Prostate gland (tissue), 2 donors: ENCODE measurements around the gene DHRS7B. TPM values are rescaled to one million over a fixed set of nuclear protein-coding genes. Genes with fewer than 3 reads are reported as not detected.

ENCODE experiments used
- DNase-seq: peaks from one replicate; pipeline ENCODE4 v3.0.0-alpha.2; 2019; ENCODE audit warnings: low spot score
- H3K27ac ChIP-seq, 2 donors: fragments of 200-600 bp; sonication (generic); 2 replicates each; pipeline ENCODE4 v1.5.1; 2017 to 2019
- H3K27me3 ChIP-seq: fragments of 200-600 bp; sonication (generic); replicated peaks from 2 replicates; pipeline ENCODE4 v1.5.1; 2019; ENCODE audit not compliant: insufficient read depth
- H3K36me3 ChIP-seq, 2 donors: fragments of 200-600 bp; sonication (generic); 1 replicate in 1 of 2; 2 replicates in 1 of 2; pipeline versions ENCODE4 v1.5.1 to v1.8.1; 2017 to 2019
- H3K4me1 ChIP-seq: fragments of 200-600 bp; sonication (generic); replicated peaks from 2 replicates; pipeline ENCODE4 v1.5.1; 2019
- H3K4me3 ChIP-seq, 2 donors: fragments of 200-600 bp; sonication (generic); 2 replicates each; pipeline ENCODE4 v1.5.1; 2017 to 2019
- H3K9me3 ChIP-seq: fragments of 200-600 bp; sonication (generic); 2 replicates; pipeline ENCODE4 v1.5.1; 2017
- POLR2A ChIP-seq: fragments of 450-650 bp; IDR thresholded peaks from one replicate; pipeline ENCODE4 v1.6.1; 2016; ENCODE audit warnings: antibody characterized with exemption, mild to moderate bottlenecking
- POLR2AphosphoS5 ChIP-seq: sonication (generic); formaldehyde crosslinking; IDR thresholded peaks from one replicate; pipeline ENCODE4 v1.6.1; 2017; ENCODE audit warnings: antibody characterized with exemption
- WGBS: methylation state at CpG from one replicate; pipeline ENCODE4 v1.1.5; 2018; 5-methylcytosine and 5-hydroxymethylcytosine counted together
- intact Hi-C: fragments of 100-400 bp; cut with DNase I; formaldehyde crosslinking; loops from one replicate; pipeline ENCODE4 v1.14.2; 2022
- total RNA-seq, 2 donors: library from RNA; depleted of rRNA; stranded (reverse); fragments of >200 nt; gene quantifications; one replicate each; pipeline ENCODE4 v1.1.0, GENCODE V29; 2016
- TF ChIP-seq, protein P1 (sequence below), 4 experiments: fragments of 200-600 bp in 2 of 4; fragments of 450-650 bp in 2 of 4; sonication (generic) in 2 of 4; IDR thresholded peaks; 1 replicate in 3 of 4; 2 replicates in 1 of 4; pipeline ENCODE4 v1.5.1; 2016 to 2019; ENCODE audit warnings: antibody characterized with exemption in 4 of 4, mild to moderate bottlenecking in 2 of 4, moderate library complexity in 2 of 4

DHRS7B gene
- total RNA-seq, 2 donors from 2014 or later: 52.1 to 67.5 TPM

DNA sequence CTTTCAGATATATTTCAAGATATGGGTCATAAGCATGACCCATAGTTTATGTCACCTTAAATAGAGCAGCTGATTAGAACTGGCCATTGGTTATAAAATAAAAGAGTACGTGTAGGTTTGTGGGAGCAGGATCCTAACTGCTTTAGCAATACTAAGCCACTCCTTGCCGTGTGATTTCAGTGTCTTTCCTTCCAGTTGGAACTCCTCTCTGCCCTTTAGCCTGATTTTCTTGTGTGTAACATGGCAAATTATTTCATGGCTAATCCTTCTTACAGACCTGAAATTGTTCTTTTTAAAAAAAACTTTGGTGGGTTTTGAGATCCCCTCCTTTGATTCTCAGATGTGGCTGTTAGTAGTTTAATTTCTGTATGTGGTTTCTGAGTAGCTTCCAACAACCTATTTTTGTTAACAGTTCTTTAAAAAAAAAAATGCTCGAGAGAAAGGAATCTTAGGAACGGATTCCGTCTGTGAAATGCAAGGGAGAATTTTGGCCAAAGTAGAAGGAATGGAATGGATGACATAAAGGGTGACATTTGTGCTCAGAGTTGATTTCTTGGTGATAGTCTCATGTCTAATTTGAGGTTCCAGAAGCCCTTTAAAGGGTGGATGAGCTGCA lies 39.9 kb downstream of the DHRS7B start:
- H3K27ac ChIP-seq: no peak overlapping the region
- no peaks in the 10 kb centered on the region for H3K9me3 ChIP-seq
- H3K4me1 ChIP-seq: peaks cover 5% of the 10 kb centered on the region
- TF ChIP-seq, protein P1, sequence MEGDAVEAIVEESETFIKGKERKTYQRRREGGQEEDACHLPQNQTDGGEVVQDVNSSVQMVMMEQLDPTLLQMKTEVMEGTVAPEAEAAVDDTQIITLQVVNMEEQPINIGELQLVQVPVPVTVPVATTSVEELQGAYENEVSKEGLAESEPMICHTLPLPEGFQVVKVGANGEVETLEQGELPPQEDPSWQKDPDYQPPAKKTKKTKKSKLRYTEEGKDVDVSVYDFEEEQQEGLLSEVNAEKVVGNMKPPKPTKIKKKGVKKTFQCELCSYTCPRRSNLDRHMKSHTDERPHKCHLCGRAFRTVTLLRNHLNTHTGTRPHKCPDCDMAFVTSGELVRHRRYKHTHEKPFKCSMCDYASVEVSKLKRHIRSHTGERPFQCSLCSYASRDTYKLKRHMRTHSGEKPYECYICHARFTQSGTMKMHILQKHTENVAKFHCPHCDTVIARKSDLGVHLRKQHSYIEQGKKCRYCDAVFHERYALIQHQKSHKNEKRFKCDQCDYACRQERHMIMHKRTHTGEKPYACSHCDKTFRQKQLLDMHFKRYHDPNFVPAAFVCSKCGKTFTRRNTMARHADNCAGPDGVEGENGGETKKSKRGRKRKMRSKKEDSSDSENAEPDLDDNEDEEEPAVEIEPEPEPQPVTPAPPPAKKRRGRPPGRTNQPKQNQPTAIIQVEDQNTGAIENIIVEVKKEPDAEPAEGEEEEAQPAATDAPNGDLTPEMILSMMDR (IDR thresholded peaks at IDR 0.05): no peak
- TF ChIP-seq POLR2A (no peak), POLR2AphosphoS5 (no peak)
- no peak overlapping the region for H3K4me3 ChIP-seq
- 38% methylated on average over 5 of the region's 5 CpGs for WGBS
- DNase-seq: no peak
- intact Hi-C loops: no loop called here
- no peaks in the 10 kb centered on the region for H3K36me3 ChIP-seq
- H3K27me3 ChIP-seq: no peaks in the 10 kb centered on the region

DNA sequence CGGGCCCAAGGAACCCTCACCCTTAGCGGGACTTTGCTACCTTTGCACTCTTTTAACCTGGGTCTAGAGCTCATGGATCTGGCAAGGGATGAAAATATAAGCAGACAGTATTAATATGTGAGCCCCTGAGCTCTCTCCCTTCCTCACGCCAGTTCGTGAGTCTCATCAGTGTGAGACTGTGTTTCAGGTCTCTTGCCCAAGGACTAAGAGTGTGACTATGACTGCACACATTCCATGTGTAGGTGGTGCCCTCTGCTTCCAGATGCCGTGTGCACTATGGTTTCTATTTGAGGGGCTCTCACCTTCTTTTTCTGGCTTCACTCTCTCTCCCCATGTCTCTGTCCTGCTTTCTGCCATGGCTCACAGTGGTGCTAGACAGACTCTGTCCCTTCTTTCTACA lies 40.5 kb downstream of the DHRS7B start:
- H3K4me1 ChIP-seq: no peaks in the 10 kb centered on the region
- intact Hi-C loops: no loop called here
- DNase-seq: no peak

DNA sequence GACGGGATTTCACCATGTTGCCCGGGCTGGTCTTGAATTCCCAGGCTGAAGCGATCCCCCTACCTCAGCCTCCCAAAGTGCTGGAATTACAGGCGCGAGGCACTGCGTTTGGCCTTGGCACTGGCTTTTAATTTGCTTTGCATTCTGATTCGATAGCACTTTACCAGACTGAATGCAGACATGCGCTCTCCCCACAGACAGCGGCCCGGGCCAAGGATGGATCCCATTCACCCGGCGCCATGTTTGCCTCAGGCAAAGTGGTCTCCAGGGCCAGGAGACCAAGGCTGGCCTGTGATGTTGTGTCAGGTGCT lies 41.7 kb downstream of the DHRS7B start:
- H3K36me3 ChIP-seq: no peaks in the 10 kb centered on the region
- TF ChIP-seq, protein P1 (IDR thresholded peaks at IDR 0.05): no peak
- TF ChIP-seq POLR2A (no peak), POLR2AphosphoS5 (no peak)
- H3K27ac ChIP-seq: no peak overlapping the region
- no peak for DNase-seq
- 98% methylated on average over 12 of the region's 12 CpGs for WGBS
- H3K27me3 ChIP-seq: no peaks in the 10 kb centered on the region
- intact Hi-C loops: no loop called here
- H3K4me3 ChIP-seq: no peak overlapping the region
- H3K9me3 ChIP-seq: no peaks in the 10 kb centered on the region
- no peaks in the 10 kb centered on the region for H3K4me1 ChIP-seq

More for the DNA sequence above, 40.5 kb downstream of the DHRS7B start:
- Histone ChIP-seq H3K27ac (no peak overlapping the region), H3K27me3 (no peaks in the 10 kb centered on the region), H3K9me3 (no peaks in the 10 kb centered on the region), H3K4me3 (no peak overlapping the region), H3K36me3 (no peaks in the 10 kb centered on the region)
- TF ChIP-seq, protein P1 (IDR thresholded peaks at IDR 0.05): no peak
- no peak for TF ChIP-seq POLR2A
- TF ChIP-seq POLR2AphosphoS5: no peak
- WGBS: 85% methylated on average over 5 of the region's 5 CpGs

DNA sequence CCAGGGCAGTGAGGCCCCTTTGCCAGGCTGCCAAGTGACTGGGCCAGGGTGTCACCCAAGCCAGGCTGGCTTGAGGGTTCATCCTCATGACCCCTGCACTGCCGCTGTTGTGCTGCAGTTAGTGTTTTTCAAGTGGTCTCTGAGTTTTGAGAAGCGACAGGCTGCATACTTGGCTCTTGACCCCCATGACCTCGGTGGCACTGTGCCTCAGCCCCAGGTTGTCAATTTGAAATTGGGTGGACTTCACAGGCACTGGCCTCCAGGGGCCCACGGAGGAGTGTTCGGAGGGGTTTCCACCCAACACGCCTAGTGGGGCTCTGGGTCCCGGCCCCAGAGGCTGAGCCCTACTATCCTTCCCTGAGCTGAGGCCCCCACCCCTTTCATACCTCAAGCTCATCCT lies 42.7 kb downstream of the DHRS7B start:
- TF ChIP-seq POLR2A: no peak
- TF ChIP-seq, protein P1 (IDR thresholded peaks at IDR 0.05): no peak
- TF ChIP-seq POLR2AphosphoS5: no peak
- DNase-seq: no peak
- H3K27ac ChIP-seq: peak overlapping the region in 1 of 2 donors; percentile 4
- H3K36me3 ChIP-seq: no peaks in the 10 kb centered on the region
- WGBS: 92% methylated on average over 5 of the region's 7 CpGs
- H3K9me3 ChIP-seq: no peaks in the 10 kb centered on the region
- H3K4me3 ChIP-seq: no peak overlapping the region
- no peaks in the 10 kb centered on the region for H3K27me3 ChIP-seq
- no peaks in the 10 kb centered on the region for H3K4me1 ChIP-seq
- intact Hi-C loops: no loop called here

DNA sequence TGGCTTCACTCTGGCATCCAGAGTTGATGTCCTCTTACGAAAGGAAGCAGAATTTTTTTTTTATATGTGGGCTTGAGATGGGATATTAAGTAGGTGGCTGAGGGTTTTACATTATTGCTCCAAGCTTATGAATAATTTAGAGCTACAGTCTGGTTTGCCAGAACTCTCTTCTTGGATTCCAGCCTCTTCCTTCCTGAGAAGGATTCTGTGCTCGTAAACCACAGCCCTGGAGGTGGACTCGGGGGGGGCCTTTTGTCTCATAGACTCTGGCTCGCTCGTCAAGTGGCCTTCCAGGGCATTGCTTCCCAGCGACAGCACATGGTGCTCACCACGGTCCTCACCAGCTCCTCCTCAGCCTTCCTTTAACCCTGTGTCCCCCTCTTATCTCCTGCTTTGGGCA lies 44.0 kb downstream of the DHRS7B start:
- intact Hi-C loops: no loop called here
- Histone ChIP-seq H3K4me3 (no peak overlapping the region), H3K4me1 (no peaks in the 10 kb centered on the region), H3K9me3 (no peaks in the 10 kb centered on the region), H3K36me3 (no peaks in the 10 kb centered on the region), H3K27me3 (no peaks in the 10 kb centered on the region), H3K27ac (no peak overlapping the region)
- DNase-seq: no peak
- WGBS: 15% methylated on average over 7 of the region's 7 CpGs
- TF ChIP-seq POLR2A (no peak), POLR2AphosphoS5 (peak; percentile 37)
